Activated effector memory CD4-positive, alpha-beta T cell treated with Interleukin-2 at 50 U/mL for 16 hours (primary cell): ENCODE results near the gene MYCBP2.
A peak's percentile ranks its signal among the peaks of the same experiment; 100 is the strongest.
"Not testable (repeated sequence)": the region's sequence is repeated elsewhere in the genome, so short reads cannot be mapped to it uniquely, and the experiment has no call there.

Experiments
- DNase-seq: peaks from one replicate; pipeline ENCODE4 v3.0.0-alpha.2; 2020

The MYCBP2 gene

GRCh38 chr13:77026861-77027621 is 299.9 kb downstream of the MYCBP2 start, which contains the start of gene FBXL3:
Gene FBXL3, minus strand, starts transcription at chr13:77027159. Its CDS starts 5,299 bp downstream, at chr13:77021860.
- DNase-seq: peak; percentile 83

- DNase-seq: peak; percentile 73
Measured at GRCh38 chr13:77026255-77026860, 300.5 kb downstream of the MYCBP2 start.

GRCh38 chr13:77022341-77022740 is 304.6 kb downstream of the MYCBP2 start:
- no peak for DNase-seq

GRCh38 chr13:77019756-77020155 is 307.1 kb downstream of the MYCBP2 start:
- no peak for DNase-seq

- DNase-seq: no peak
Measured at GRCh38 chr13:77016888-77017623, 309.8 kb downstream of the MYCBP2 start.

GRCh38 chr13:77016251-77016812 is 310.6 kb downstream of the MYCBP2 start:
- no peak for DNase-seq

- no peak for DNase-seq
Measured at GRCh38 chr13:77014906-77015685, 311.8 kb downstream of the MYCBP2 start.

GRCh38 chr13:77013853-77014542 is 312.9 kb downstream of the MYCBP2 start:
- DNase-seq: no peak

- DNase-seq: not testable (repeated sequence)
Measured at GRCh38 chr13:77009719-77010118, 317.2 kb downstream of the MYCBP2 start.

- DNase-seq: no peak
Measured at GRCh38 chr13:77009011-77009410, 317.9 kb downstream of the MYCBP2 start.

- not testable (repeated sequence) for DNase-seq
Measured at GRCh38 chr13:77008337-77008736, 318.6 kb downstream of the MYCBP2 start.

- no peak for DNase-seq
Measured at GRCh38 chr13:77002590-77003190, 324.2 kb downstream of the MYCBP2 start.

GRCh38 chr13:77001963-77002587 is 324.8 kb downstream of the MYCBP2 start:
- DNase-seq: no peak

GRCh38 chr13:77001540-77001939 is 325.4 kb downstream of the MYCBP2 start:
- DNase-seq: no peak

GRCh38 chr13:77000475-77000874 is 326.4 kb downstream of the MYCBP2 start:
- DNase-seq: no peak
